Putamen (tissue), 1 donor: ENCODE measurements around the gene ADAMTS15.

ENCODE experiments used
- DNase-seq: peaks from one replicate; pipeline ENCODE4 v3.0.0-alpha.2; 2016; ENCODE audit warnings: low spot score

ADAMTS15 gene

GRCh38 chr11:130514851-130515250 lies 66.4 kb downstream of the ADAMTS15 start:
- DNase-seq = no peak

- no peak for DNase-seq
These were observed 67.5 kb downstream of the ADAMTS15 start for GRCh38 chr11:130515829-130516553.

- no peak for DNase-seq
These were observed 68.4 kb downstream of the ADAMTS15 start for GRCh38 chr11:130516554-130517505.

GRCh38 chr11:130518164-130518680 lies 69.8 kb downstream of the ADAMTS15 start:
- no peak for DNase-seq

- DNase-seq = no peak
These were observed 70.9 kb downstream of the ADAMTS15 start for GRCh38 chr11:130519128-130519932.

- no peak for DNase-seq
These were observed 71.8 kb downstream of the ADAMTS15 start for GRCh38 chr11:130520271-130520671.

- no peak for DNase-seq
These were observed 74.0 kb downstream of the ADAMTS15 start for GRCh38 chr11:130522284-130522961.

GRCh38 chr11:130523166-130523565 lies 74.7 kb downstream of the ADAMTS15 start:
- DNase-seq = no peak

- DNase-seq = no peak
These were observed 75.2 kb downstream of the ADAMTS15 start for GRCh38 chr11:130523609-130524008.

GRCh38 chr11:130524132-130524790 lies 75.8 kb downstream of the ADAMTS15 start:
- no peak for DNase-seq

- no peak for DNase-seq
These were observed 76.9 kb downstream of the ADAMTS15 start for GRCh38 chr11:130525307-130525706.
